Activated CD4-positive, alpha-beta T cell treated with anti-CD3 and anti-CD28 coated beads for 48 hours (primary cell): Measurements from ENCODE around the gene UMOD.

Experiments
- DNase-seq: peaks from one replicate; pipeline ENCODE4 v3.0.0-alpha.2; 2020

The UMOD gene

DNA sequence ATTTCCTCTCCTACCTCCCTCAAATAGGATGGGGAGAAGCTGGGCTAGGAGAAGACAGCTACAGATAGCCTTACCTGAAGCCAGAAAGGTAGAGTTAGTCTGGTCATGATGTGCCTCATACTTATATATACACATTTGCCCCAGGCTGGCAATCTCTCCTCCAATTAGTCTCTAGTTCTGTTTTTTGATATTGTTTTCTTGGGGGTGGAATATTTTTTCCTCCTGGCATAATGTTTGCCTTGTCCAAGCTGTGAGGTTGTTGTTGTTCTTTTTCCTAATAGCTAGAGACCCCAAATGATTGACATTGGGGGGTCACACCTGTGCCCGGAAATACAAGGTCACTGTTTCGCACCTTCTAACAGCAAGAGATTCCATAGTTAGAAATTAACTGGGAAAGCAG, at the start of gene UMOD:
Gene UMOD, minus strand, starts transcription at position 101 of the 400 bp plus-strand sequence. CDS start 1,978 bp downstream, outside the sequence.
- no peak for DNase-seq

DNA sequence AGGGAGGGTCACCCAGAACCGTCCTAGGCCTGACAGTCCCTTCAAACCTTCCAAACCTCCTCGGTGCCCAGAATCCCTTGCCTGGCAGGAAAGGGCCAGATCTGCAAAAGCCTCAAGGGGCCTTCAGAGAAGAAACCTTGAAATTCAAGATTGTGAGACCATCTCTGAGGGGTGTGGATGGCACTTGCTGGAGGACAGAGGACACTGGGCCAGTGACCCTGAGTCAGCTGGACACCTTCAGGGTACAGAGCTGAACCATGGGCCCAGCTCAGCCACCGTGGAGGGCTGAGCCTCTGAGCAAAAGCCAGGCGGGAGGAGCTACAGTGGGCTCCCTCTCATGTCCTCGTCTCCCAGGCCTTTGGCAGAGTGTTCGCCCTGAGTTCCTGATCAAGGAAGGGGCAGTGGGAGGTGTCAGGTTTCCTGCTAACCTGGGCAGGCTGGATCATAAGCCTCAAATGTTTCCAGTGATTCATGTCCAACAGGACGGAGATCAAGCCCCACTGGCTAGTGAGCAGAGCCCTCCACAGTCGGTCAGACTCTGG, 49.0 kb upstream of the UMOD start:
- DNase-seq, result no peak

DNA sequence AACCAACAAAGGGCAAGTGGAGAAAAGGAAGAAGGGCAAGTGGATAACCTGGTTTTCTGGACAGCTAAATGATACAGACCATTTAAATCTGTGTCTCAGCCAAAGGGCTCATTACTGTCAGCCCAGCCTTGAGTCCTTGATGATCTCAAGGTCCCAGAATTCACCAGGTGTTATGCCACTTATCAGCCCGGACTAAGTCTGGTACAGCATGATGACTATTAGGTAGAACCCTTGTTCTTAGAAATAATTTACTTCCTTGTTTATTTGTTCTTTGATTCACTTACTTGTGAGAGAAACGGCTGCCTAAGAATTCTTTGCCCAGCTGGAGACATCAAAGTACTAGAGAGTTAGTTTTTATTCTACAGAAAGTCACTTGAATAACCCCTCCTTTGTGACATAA, 48.6 kb upstream of the UMOD start:
- no peak for DNase-seq

DNA sequence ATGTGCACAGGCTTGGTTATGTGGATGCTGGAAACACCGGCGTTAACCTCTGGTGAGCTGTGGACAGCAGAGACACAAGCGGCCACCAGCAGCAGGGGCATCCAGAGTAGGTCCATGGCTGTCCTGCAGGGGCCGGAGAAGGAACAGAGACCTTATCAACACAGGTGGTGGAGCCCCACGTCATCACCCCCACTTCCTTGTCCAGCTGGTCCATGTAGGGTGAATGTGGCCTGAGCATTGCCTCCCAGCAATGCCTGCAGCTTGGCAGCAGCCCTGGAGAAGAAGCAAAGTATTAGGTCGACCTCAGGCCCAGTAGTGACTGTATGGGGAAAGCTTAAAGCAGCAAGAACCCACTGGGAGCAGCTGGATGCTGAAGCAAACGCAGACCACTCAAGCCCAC, 46.7 kb upstream of the UMOD start:
- DNase-seq, result no peak

- DNase-seq, result no peak
Measured at GRCh38 chr16:20398603-20399002, 46.1 kb upstream of the UMOD start.

DNA sequence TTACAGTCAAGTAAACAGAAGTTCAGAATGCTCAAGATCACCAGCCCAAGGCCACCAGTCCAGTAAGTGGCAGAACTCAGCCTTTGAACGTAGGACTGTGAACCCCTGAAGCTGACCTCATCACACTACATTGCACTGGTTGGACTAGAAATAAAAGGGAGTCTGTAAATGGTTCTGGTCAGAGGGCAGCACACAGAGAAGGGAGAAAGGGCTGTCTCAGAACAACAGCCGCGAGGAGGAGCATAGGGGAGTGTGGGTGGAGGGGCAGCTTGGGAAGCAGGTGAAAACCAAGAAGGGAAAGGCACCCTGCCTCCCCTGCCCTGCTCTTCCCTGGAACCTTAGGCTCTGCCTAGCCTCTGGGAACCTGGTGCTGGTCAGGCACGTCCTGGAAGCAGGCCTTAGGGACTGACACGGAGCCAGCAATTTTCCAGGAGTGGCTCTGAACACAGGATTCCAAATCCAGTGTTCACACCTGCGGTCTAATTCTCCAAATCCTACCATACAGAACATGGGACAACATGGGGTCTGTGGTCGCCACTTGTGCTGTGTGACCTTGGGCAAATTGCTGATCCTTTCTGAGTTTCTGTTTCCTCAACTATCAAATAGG, 45.1 kb upstream of the UMOD start:
- no peak for DNase-seq

DNA sequence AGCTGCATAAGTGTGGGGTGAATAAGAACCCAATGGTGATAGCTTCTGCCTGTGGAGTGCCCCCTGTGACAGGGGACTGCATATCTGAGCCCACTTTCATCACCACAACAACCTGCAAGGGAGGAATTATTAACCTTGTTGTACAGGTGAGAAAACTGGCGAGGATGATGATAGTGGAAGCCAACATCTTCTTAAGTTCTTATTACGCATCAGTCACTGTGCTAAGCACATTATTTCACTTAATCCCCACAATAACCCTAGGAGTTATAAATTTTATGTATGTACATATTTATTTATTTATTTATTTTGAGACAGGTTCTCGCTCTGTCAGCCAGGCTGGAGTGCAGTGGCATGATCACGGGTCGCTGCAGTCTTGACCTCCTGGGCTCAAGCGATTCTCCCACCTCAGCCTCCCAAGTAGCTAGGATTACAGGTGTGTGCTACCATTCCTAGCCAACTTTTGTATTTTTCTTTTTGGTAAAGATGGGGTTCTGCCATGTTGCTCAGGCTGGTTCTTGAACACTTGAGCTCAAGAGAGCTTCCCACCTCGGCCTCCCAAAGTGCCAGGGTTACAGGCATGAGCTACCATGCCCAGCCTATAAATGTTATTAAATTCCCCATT, 44.4 kb upstream of the UMOD start:
- no peak for DNase-seq

GRCh38 chr16:20395946-20396345, 43.4 kb upstream of the UMOD start:
- DNase-seq, result no peak

DNA sequence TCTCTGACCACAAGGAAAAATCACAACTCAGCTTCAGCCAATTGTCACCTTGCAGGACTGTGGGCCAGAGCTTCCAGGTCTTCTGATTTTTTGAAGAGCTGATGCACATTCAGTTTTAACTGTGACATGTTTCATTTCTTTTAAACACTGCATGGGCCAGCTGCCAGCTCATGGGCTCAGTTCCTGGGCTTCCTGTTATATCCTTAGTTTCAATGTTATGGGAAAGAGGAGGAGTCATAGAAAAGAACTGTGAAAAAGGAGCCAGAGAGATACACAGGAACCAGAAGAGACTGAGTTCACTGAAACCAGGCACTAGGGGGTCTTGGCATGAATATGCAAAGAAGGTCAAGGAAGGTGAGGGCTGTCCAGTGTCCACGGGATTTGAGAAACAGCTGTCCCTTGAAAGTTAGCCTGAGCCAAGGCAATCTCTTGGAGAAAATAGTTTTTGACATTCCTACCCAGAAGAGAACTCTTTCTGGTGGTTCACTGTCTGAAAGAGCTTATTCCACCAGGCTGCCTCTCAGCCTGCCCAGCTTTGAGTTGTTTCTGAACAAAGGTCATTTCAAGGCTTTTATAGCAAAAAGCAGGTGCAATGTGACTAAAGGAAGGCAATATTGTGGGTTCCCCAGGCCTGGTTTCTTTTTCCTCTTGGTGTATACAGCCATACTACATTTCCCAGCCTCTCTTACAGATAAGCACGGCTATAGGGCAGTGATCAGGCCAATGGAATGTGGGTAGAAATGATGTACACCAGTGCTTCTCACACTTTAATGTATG, 41.5 kb upstream of the UMOD start:
- no peak for DNase-seq

DNA sequence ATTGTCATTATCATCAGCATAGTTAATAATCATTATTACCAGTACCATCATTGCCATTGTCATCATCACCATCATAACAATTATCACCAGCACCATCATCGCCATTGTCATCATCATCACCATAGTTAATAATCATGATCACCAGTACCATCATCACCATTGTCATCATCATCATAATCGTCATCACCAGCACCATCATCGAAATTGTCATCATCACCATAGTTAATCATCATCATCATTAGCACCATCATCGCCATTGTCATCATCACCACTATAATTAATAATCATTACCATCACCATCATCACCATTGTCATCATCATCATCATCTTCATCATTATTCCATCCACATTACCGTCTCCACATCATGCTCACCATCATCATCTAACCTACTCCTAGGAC, 38.5 kb upstream of the UMOD start:
- DNase-seq, result no peak

- DNase-seq, result no peak
Measured at GRCh38 chr16:20388854-20389253, 36.3 kb upstream of the UMOD start.

- no peak for DNase-seq
Measured at GRCh38 chr16:20387978-20388377, 35.5 kb upstream of the UMOD start.

GRCh38 chr16:20385844-20386832, 33.6 kb upstream of the UMOD start:
- peak; percentile 73 for DNase-seq

GRCh38 chr16:20383106-20384029, 30.9 kb upstream of the UMOD start:
- peak; percentile 63 for DNase-seq

- DNase-seq, result no peak
Measured at GRCh38 chr16:20382202-20382948, 29.9 kb upstream of the UMOD start.

DNA sequence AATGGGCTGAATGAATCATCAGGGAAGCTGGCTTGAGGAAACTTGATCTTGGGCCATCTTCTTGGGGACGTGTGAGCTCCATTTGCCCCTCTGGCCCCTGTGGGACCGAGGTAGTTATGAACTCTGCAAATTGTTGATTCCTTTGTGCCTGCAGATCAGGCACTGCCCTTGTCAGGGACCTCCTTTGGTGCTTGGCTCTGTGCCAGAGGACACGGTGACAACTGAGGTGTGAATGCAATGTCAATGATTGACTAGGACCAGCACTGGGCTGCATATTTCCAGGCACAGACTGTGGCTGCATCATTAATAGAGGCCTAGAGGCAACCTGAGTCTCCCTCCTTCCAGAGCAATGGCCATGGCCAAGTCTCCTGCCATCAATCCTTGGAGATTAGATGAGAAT, 28.3 kb upstream of the UMOD start:
- no peak for DNase-seq

- DNase-seq, result no peak
Measured at GRCh38 chr16:20377181-20377580, 24.7 kb upstream of the UMOD start.

GRCh38 chr16:20372701-20373100, 20.2 kb upstream of the UMOD start:
- no peak for DNase-seq

DNA sequence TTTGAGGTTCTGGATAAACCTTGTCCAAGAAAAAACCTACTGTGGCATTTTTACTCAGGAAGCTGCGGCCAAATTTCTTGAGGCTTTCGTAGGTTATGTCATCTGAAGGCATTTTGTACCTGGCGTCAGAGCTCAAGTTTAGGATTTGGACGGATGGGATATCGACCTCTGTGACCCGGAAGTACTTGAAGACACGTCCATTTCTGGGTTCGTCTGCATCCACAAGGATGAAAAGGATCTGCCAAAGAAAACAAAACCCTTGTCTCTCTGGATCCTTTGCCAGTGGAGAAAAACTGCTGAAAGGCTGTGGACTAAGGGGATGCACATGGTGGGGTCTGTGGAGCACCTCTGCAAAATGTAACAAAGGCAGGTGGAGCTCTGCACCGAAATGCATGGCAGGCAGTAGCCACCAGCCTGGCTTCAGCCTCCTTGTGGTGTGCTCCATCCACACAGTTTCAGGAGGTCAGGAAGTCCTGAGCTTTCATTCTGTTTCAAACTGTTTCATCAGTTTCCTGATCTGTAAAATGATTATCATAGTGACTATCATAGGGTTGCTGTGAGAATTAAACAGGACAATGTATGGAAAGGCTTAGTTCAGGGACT, 17.0 kb upstream of the UMOD start:
- no peak for DNase-seq

DNA sequence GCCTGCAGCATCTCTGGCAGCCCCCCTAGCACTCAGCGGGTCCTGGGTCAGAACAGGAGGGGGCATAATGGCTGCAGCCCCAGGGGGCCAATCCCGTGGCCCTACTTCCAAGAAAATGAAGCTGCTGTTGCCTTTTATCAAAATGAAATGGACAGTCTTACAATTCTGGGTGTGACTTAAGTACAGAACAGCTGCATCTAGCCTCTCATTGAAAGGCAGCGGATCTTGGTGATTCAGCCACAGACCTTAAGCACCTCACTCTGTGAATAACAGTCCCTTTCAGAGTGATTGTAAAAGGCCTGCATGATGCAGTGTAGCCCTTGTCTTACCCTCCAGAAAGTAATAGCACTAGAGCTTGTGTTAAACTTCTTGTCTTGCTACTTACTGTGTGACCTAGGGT, 11.5 kb upstream of the UMOD start:
- no peak for DNase-seq
